ENCODE data around the gene RBM33. TPM values are rescaled to one million over a fixed set of nuclear protein-coding genes. Genes with fewer than 3 reads are reported as not detected.

RBM33 gene
- total and polyA plus RNA-seq, 2 of the 13 experiments (the other 11 are each of a cell fraction or from before 2014, with no cell fraction given) = 12.4 to 28.9 TPM

- TF ChIP-seq ZBTB49 (CRISPR knock-in tag; IDR thresholded peaks at IDR 0.05; ENCODE audit: borderline replicate concordance) (no peak), ZNF121 (CRISPR knock-in tag; IDR thresholded peaks at IDR 0.05) (no peak), BCL3 (CRISPR knock-in tag; IDR thresholded peaks at IDR 0.05) (no peak), KMT2B (CRISPR knock-in tag; IDR thresholded peaks at IDR 0.05) (no peak; the same call in none of the 2 replicates), FOXC1 (CRISPR knock-in tag; IDR thresholded peaks at IDR 0.05; ENCODE audit: borderline replicate concordance) (peak; percentile 50; the same call in 1 of the 2 replicates), ZNF263 (CRISPR knock-in tag; IDR thresholded peaks at IDR 0.05) (no peak), FOXM1 (CRISPR knock-in tag; IDR thresholded peaks at IDR 0.05) (no peak), FOXP4 (CRISPR knock-in tag; IDR thresholded peaks at IDR 0.05) (0 out of 2 replicates have a peak, but pooled peaks have one; percentile 27), KLF6 (CRISPR knock-in tag; IDR thresholded peaks at IDR 0.05) (peak; percentile 29; the same call in 1 of the 2 replicates), ZNF414 (CRISPR knock-in tag; IDR thresholded peaks at IDR 0.05) (peak; percentile 67), ZNF264 (CRISPR knock-in tag; IDR thresholded peaks at IDR 0.05) (peak; percentile 62; the same call in 1 of the 2 replicates), SALL1 (CRISPR knock-in tag; IDR thresholded peaks at IDR 0.05) (peak; percentile 39), ZNF747 (CRISPR knock-in tag; IDR thresholded peaks at IDR 0.05; ENCODE audit: borderline replicate concordance) (peak; percentile 40; the same call in 1 of the 2 replicates), ZNF687 (CRISPR knock-in tag; IDR thresholded peaks at IDR 0.05) (peak; percentile 88), ZSCAN9 (CRISPR knock-in tag; IDR thresholded peaks at IDR 0.05; ENCODE audit: borderline replicate concordance) (no peak; the same call in 1 of the 2 replicates), TCF7 (IDR thresholded peaks at IDR 0.05; ENCODE audit: low read depth) (no peak), RFX1 (IDR thresholded peaks at IDR 0.05) (no peak), ZNF354B (CRISPR knock-in tag; IDR thresholded peaks at IDR 0.05) (no peak; the same call in 1 of the 2 replicates), ZNF335 (CRISPR knock-in tag; IDR thresholded peaks at IDR 0.05) (peak; percentile 56; the same call in 1 of the 2 replicates)
Measured at GRCh38 chr7:155808549-155809331, 164.3 kb downstream of the RBM33 start (continued).
